ENCODE data around the gene SPATA16. TPM values are rescaled to one million over a fixed set of nuclear protein-coding genes. Genes with fewer than 3 reads are reported as not detected.

Gene SPATA16
- total RNA-seq, 4 donors from 2014 or later, result not detected

DNA sequence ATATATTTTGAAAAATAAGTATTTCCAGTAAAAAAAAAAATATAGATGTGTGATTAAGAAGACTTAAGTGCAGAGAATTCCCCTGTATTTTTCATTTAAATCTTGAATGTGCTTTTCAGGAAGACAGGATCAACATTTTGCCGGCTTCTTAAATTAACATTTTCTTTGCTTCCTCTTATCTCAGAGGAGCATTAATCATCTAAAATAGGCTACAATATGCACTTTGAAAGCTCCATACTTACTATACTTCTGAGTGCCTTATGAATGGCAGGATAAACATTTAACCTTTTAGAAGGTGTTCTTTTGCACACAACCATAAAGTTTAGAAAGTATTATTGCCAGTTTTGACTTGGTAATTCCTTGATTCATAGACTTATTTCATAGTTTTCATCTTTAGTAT is 226.2 kb downstream of the SPATA16 start:
- Histone ChIP-seq H3K4me1 (peaks cover 0 to 7% (median 0%) of the 10 kb centered on the region in 3 donors), H3K27me3 (no peaks in the 10 kb centered on the region), H3K36me3 (no peaks in the 10 kb centered on the region), H3K27ac (no peak overlapping the region), H3K4me3 (no peak overlapping the region), H3K9me3 (no peaks in the 10 kb centered on the region)
- TF ChIP-seq POLR2A (IDR thresholded peaks at IDR 0.05), result no peak
- TF ChIP-seq, protein P1, sequence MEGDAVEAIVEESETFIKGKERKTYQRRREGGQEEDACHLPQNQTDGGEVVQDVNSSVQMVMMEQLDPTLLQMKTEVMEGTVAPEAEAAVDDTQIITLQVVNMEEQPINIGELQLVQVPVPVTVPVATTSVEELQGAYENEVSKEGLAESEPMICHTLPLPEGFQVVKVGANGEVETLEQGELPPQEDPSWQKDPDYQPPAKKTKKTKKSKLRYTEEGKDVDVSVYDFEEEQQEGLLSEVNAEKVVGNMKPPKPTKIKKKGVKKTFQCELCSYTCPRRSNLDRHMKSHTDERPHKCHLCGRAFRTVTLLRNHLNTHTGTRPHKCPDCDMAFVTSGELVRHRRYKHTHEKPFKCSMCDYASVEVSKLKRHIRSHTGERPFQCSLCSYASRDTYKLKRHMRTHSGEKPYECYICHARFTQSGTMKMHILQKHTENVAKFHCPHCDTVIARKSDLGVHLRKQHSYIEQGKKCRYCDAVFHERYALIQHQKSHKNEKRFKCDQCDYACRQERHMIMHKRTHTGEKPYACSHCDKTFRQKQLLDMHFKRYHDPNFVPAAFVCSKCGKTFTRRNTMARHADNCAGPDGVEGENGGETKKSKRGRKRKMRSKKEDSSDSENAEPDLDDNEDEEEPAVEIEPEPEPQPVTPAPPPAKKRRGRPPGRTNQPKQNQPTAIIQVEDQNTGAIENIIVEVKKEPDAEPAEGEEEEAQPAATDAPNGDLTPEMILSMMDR (IDR thresholded peaks at IDR 0.05), result no peak
- WGBS, 2 donors, result 6 to 17% methylated on average over 1 of the region's 1 CpG
- no peak for DNase-seq
- intact Hi-C loops (cut with DNase I), result no loop called here

DNA sequence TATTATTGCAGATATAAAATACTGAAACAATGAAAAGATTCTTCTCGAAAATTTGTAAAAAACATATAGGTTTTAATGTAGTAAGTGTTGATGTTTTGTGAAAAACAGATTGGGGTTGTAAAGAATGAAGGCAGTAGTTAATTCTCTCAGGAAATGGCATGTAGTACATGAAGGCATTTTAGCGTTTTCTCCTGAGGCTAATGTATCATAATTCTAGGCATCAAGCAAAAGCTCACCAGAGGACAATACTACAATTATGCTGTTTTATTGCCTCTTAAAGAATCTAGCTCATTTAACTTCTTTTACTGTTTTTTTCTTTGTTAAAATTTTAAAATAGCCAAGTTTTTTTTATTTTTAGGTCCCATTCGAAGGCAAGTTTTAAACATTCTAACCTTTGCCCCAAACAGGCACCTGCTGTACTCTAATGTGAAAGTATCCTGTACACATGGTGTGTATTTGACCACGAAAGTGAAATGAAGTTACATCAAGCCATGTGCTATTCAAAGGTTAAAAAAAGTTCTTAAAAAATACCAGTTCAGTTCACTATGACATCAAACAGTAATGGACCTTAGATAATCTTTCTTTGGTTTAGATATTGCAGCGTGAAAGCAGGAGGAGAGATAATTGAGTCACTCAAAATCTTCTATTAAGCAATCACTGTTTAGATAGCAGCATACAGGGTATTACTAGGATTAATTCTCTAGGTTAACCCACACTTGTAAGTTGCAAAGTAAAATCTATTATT is 227.0 kb downstream of the SPATA16 start:
- Histone ChIP-seq H3K36me3 (no peaks in the 10 kb centered on the region), H3K27me3 (no peaks in the 10 kb centered on the region), H3K4me3 (no peak overlapping the region), H3K4me1 (peaks cover 0 to 7% (median 0%) of the 10 kb centered on the region in 3 donors), H3K9me3 (no peaks in the 10 kb centered on the region), H3K27ac (no peak overlapping the region)
- TF ChIP-seq, protein P1 (IDR thresholded peaks at IDR 0.05), result no peak
- TF ChIP-seq POLR2A (IDR thresholded peaks at IDR 0.05), result no peak
- 48 to 54% methylated on average over 5 of the region's 5 CpGs for WGBS, 2 donors
- no peak for DNase-seq
- intact Hi-C loops (cut with DNase I), result no loop called here

DNA sequence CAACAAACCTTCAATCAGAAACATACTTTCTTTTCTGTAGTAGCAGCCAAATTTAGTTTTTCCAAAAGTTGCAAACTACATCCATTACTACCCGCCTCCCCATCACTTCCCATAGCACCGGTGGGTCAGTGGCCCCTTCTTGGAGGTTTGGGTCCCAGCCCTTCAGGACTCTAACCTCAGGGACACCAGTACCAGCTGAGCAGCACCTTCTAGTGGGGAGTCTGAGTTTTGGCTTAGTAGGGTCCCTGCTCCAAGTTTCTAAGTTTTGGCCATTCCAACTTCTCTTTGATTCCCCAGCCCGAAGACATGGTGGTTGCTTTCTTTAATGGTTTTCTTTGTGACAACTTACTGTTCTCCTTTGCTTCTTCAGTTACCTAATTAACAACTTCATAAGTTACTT is 229.9 kb downstream of the SPATA16 start:
- H3K27ac ChIP-seq, result no peak overlapping the region
- H3K27me3 ChIP-seq, result no peaks in the 10 kb centered on the region
- H3K9me3 ChIP-seq, result no peaks in the 10 kb centered on the region
- no peaks in the 10 kb centered on the region for H3K36me3 ChIP-seq
- no peaks in the 10 kb centered on the region for H3K4me1 ChIP-seq
- 94 to 95% methylated on average over 3 of the region's 3 CpGs for WGBS, 2 donors
- intact Hi-C loops (cut with DNase I), result no loop called here
- H3K4me3 ChIP-seq, result no peak overlapping the region
- TF ChIP-seq, protein P1 (IDR thresholded peaks at IDR 0.05), result no peak
- no peak for TF ChIP-seq POLR2A (IDR thresholded peaks at IDR 0.05)
- DNase-seq, result no peak

DNA sequence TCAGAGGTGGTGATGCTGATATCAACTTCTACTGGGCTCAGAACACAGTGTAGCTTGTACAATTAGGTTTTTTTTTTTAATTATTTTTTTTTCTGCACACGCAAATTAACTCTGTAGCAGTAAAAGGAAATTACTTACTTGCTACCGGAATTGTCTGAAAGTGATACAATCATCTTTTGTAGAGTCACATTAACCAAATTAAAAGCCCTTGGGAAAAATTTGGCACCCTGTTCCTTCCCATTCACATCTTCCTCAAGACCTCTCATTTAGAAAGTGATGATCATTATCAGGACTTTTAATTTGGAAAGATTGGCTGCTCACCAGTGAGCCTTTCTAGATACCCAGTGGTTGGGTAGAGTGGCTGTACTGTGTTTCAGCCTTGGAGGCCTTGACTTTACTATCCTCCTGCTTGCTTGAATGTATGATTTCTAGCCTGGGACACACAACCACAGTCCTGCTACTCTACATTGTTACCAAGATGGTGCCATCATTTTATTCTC is 232.2 kb downstream of the SPATA16 start:
- intact Hi-C loops (cut with DNase I), result no loop called here
- no peak for TF ChIP-seq POLR2A (IDR thresholded peaks at IDR 0.05)
- TF ChIP-seq, protein P1 (IDR thresholded peaks at IDR 0.05), result no peak
- no peaks in the 10 kb centered on the region for H3K9me3 ChIP-seq
- no peak overlapping the region for H3K4me3 ChIP-seq
- H3K27ac ChIP-seq, result no peak overlapping the region
- WGBS, 2 donors, result 57 to 71% methylated on average over 2 of the region's 2 CpGs
- no peak for DNase-seq
- H3K36me3 ChIP-seq, result no peaks in the 10 kb centered on the region
- no peaks in the 10 kb centered on the region for H3K27me3 ChIP-seq
- no peaks in the 10 kb centered on the region for H3K4me1 ChIP-seq

DNA sequence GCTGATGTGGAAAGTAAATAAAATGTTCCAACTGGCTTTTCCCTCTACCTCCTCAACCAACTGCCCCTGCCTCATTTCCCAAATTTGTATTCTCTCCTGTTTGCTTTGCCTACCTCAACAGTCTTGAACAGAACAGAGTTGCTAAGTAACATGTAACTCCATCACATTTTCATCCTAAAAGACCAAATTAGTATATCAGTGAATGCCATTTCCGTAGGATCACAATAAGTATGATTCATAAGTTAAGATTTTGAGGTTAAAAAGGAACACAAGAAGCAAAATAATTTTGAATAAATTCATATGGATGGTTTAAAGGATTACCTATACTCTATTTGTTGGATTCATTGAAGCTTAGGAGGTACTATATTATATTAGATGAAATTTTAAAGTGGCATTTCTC is 235.6 kb downstream of the SPATA16 start:
- H3K4me1 ChIP-seq, result no peaks in the 10 kb centered on the region
- no peak overlapping the region for H3K4me3 ChIP-seq
- no peak for DNase-seq
- intact Hi-C loops (cut with DNase I), result no loop called here
- H3K27ac ChIP-seq, result no peak overlapping the region
- TF ChIP-seq POLR2A (IDR thresholded peaks at IDR 0.05), result no peak
- TF ChIP-seq, protein P1 (IDR thresholded peaks at IDR 0.05), result no peak
- 70 to 74% methylated on average over 1 of the region's 1 CpG for WGBS, 2 donors
- H3K27me3 ChIP-seq, result no peaks in the 10 kb centered on the region
- H3K36me3 ChIP-seq, result no peaks in the 10 kb centered on the region
- H3K9me3 ChIP-seq, result no peaks in the 10 kb centered on the region
